HUES6 (cell line): ENCODE measurements around the gene KCNG1.

ENCODE experiments used
- H3K27ac ChIP-seq: 2 replicates; pipeline ENCODE4 v1.7.0; 2013; ENCODE audit warnings: low read depth, mild to moderate bottlenecking, low read length, inconsistent platforms
- H3K27me3 ChIP-seq: 2 replicates; pipeline ENCODE4 v1.6.1; 2013; ENCODE audit warnings: low read length; ENCODE audit not compliant: control insufficient read depth, insufficient read depth
- H3K36me3 ChIP-seq: 2 replicates; pipeline ENCODE4 v1.6.1; 2013; ENCODE audit warnings: low read length; ENCODE audit not compliant: control insufficient read depth, insufficient read depth
- H3K4me1 ChIP-seq: 2 replicates; pipeline ENCODE4 v1.6.1; 2013; ENCODE audit warnings: low read length; ENCODE audit not compliant: control insufficient read depth, insufficient read depth
- H3K4me3 ChIP-seq: 2 replicates; pipeline ENCODE4 v1.5.1; 2013; ENCODE audit warnings: low read depth, low read length
- H3K9ac ChIP-seq: one replicate; pipeline ENCODE4 v1.6.1; 2013; ENCODE audit warnings: mild to moderate bottlenecking, low read length
- H3K9me3 ChIP-seq: 2 replicates; pipeline ENCODE4 v1.6.1; 2013; ENCODE audit warnings: low read depth, low read length; ENCODE audit not compliant: control insufficient read depth, insufficient read depth

The KCNG1 gene

GRCh38 chr20:51011479-51011878 lies 11.4 kb downstream of the KCNG1 start:
- no peaks in the 10 kb centered on the region for H3K9me3 ChIP-seq
- H3K36me3 ChIP-seq: peaks cover 33% of the 10 kb centered on the region
- H3K27ac ChIP-seq: no peak overlapping the region
- H3K4me3 ChIP-seq: no peak overlapping the region
- H3K4me1 ChIP-seq: peaks cover 24% of the 10 kb centered on the region
- H3K9ac ChIP-seq: no peak overlapping the region
- no peaks in the 10 kb centered on the region for H3K27me3 ChIP-seq

DNA sequence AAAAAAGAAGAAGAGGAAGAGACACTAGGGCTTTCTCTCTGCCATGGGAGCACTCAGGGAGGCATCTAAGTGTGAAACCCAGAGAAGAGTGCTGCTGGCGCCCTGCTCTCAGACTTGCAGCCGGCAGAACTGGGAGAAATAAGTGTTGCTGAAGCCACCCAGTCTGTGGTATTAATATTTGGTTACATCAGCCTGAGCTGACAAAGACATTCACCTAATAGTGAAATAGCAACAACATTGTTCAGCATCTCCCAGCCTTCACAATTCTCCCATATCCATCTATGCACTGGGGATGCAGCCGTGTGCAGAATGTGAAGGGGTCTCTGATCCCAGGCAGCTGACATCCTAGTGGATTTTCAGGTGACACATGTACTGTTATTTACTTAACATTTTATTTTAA lies 12.0 kb downstream of the KCNG1 start:
- Histone ChIP-seq H3K27me3 (no peaks in the 10 kb centered on the region), H3K9me3 (no peaks in the 10 kb centered on the region), H3K4me1 (peaks cover 24% of the 10 kb centered on the region), H3K9ac (no peak overlapping the region), H3K36me3 (peaks cover 36% of the 10 kb centered on the region), H3K4me3 (no peak overlapping the region), H3K27ac (no peak overlapping the region)

- Histone ChIP-seq H3K9me3 (no peaks in the 10 kb centered on the region), H3K27me3 (no peaks in the 10 kb centered on the region), H3K4me3 (no peak overlapping the region), H3K36me3 (peaks cover 42% of the 10 kb centered on the region), H3K9ac (no peak overlapping the region), H3K27ac (no peak overlapping the region), H3K4me1 (peaks cover 17% of the 10 kb centered on the region)
These were observed 12.9 kb downstream of the KCNG1 start for GRCh38 chr20:51010043-51010365.

DNA sequence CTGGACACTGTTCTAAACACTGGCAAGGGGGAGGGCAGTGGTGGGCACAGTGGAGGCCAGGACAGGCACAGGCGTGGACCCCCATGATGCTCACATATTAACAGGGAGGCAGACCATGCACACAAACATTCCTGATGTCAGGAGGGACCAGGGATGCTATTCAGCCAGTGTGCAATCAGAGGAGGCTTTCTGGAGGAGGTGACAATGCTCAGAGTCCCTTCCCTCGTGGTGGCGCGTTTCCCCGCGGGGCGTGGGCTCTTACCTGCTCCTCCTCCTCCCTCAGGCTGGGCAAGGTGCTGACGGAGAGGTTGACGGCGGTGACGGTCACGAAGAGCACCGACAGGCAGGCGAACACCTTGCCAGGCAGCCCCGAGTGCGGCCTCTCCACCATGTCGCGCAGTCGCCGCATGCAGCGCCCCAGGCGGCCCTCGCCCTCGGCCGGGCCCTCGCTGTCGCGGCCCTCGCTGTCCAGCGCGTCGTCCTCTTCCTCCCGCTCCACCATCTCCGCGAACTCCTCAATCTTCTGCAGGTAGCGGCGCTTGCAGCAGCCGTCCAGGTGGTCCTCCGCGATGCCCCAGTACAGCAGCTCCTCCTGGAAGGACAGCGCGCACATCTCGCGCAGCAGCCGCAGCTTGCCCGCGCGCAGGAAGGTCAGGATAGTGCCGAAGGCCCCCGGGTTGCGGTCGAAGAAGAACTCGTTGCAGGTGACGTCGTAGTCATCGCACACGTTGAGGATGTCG lies 13.4 kb downstream of the KCNG1 start:
- Histone ChIP-seq H3K27me3 (no peaks in the 10 kb centered on the region), H3K27ac (no peak overlapping the region), H3K4me1 (peaks cover 11% of the 10 kb centered on the region), H3K9ac (no peak overlapping the region), H3K9me3 (no peaks in the 10 kb centered on the region), H3K36me3 (peaks cover 47% of the 10 kb centered on the region), H3K4me3 (no peak overlapping the region)

DNA sequence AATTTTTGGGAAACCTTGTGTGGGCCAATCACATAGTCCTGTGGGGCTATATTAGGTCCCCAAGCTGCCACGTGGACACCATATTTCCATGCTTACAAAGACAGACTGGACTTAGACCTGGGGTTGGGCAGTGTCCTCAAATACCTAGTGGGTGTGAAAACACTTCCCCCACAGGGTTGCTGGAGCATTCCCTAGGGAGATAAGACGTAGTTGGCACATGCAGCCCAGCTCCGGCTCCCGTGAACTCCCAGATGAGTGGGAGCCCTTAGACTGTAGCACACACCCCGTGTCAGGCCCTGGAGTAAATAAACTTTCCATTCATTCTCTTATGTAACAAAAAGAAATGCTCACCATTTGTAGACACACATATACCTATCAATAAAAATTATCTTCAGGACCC lies 14.2 kb downstream of the KCNG1 start:
- Histone ChIP-seq H3K36me3 (peaks cover 55% of the 10 kb centered on the region), H3K27me3 (no peaks in the 10 kb centered on the region), H3K9me3 (no peaks in the 10 kb centered on the region)

GRCh38 chr20:51005214-51005613 lies 17.7 kb downstream of the KCNG1 start:
- H3K9me3 ChIP-seq: no peaks in the 10 kb centered on the region
- H3K4me1 ChIP-seq: no peaks in the 10 kb centered on the region
- no peak overlapping the region for H3K27ac ChIP-seq
- peaks cover 56% of the 10 kb centered on the region for H3K36me3 ChIP-seq
- no peak overlapping the region for H3K9ac ChIP-seq
- no peaks in the 10 kb centered on the region for H3K27me3 ChIP-seq
- H3K4me3 ChIP-seq: no peak overlapping the region

More for the DNA sequence above, 14.2 kb downstream of the KCNG1 start:
- peaks cover 4% of the 10 kb centered on the region; the same call in 1 of the 2 replicates for H3K4me1 ChIP-seq
- no peak overlapping the region for H3K4me3 ChIP-seq
- H3K9ac ChIP-seq: no peak overlapping the region
- H3K27ac ChIP-seq: no peak overlapping the region

DNA sequence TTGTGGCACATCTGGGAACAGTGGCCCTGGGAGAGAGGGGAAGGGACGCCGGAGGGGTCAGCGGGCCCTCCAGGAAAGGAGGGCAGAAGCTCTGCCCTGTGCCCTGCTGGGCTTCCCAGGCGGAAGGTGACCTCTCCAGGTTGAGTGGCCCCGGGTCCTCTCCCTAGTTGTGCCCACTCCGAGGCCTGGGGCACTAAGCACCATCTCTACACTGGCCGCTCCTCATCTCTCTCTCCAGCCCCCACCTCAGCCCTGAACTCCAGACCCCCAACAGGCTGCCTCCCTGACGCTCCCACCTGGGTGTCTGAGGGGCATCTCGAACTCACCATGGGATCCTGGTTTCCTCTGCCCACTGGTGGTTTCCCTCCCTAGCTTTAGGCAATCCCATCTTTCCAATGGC lies 18.1 kb downstream of the KCNG1 start:
- Histone ChIP-seq H3K9ac (no peak overlapping the region), H3K27ac (no peak overlapping the region), H3K4me1 (no peaks in the 10 kb centered on the region), H3K9me3 (no peaks in the 10 kb centered on the region), H3K36me3 (peaks cover 51% of the 10 kb centered on the region), H3K27me3 (no peaks in the 10 kb centered on the region), H3K4me3 (no peak overlapping the region)

- no peak overlapping the region for H3K27ac ChIP-seq
- H3K9ac ChIP-seq: no peak overlapping the region
- no peaks in the 10 kb centered on the region for H3K9me3 ChIP-seq
- no peaks in the 10 kb centered on the region for H3K27me3 ChIP-seq
- H3K36me3 ChIP-seq: peaks cover 47% of the 10 kb centered on the region
- H3K4me1 ChIP-seq: no peaks in the 10 kb centered on the region
- H3K4me3 ChIP-seq: no peak overlapping the region
These were observed 18.6 kb downstream of the KCNG1 start for GRCh38 chr20:51004305-51004727.

GRCh38 chr20:51003753-51004152 lies 19.2 kb downstream of the KCNG1 start:
- Histone ChIP-seq H3K9me3 (no peaks in the 10 kb centered on the region), H3K9ac (no peak overlapping the region), H3K4me1 (no peaks in the 10 kb centered on the region), H3K27me3 (no peaks in the 10 kb centered on the region), H3K27ac (no peak overlapping the region), H3K36me3 (peaks cover 41% of the 10 kb centered on the region), H3K4me3 (no peak overlapping the region)

DNA sequence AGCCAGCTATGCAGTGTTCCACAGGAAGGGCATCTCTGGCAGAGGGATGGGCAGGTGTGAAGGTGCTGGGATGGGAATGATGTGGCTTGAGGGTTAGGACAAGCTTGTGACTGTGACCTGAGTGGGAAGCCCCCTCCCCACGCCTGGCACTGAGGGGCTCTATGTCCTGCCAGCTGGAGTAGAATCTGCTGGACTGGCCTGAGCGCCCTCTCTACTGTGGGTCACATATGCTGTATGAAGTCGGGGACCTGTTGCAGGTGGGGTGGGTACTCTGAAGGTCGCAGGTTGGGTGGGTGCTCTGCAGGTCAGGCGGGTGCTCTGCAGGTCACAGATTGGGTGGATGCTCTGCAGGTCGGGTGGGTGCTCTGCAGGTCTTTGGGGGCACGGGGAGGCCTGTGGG lies 20.3 kb downstream of the KCNG1 start:
- Histone ChIP-seq H3K27me3 (no peaks in the 10 kb centered on the region), H3K4me1 (no peaks in the 10 kb centered on the region), H3K27ac (no peak overlapping the region), H3K36me3 (peaks cover 34% of the 10 kb centered on the region), H3K4me3 (no peak overlapping the region), H3K9ac (no peak overlapping the region), H3K9me3 (no peaks in the 10 kb centered on the region)

DNA sequence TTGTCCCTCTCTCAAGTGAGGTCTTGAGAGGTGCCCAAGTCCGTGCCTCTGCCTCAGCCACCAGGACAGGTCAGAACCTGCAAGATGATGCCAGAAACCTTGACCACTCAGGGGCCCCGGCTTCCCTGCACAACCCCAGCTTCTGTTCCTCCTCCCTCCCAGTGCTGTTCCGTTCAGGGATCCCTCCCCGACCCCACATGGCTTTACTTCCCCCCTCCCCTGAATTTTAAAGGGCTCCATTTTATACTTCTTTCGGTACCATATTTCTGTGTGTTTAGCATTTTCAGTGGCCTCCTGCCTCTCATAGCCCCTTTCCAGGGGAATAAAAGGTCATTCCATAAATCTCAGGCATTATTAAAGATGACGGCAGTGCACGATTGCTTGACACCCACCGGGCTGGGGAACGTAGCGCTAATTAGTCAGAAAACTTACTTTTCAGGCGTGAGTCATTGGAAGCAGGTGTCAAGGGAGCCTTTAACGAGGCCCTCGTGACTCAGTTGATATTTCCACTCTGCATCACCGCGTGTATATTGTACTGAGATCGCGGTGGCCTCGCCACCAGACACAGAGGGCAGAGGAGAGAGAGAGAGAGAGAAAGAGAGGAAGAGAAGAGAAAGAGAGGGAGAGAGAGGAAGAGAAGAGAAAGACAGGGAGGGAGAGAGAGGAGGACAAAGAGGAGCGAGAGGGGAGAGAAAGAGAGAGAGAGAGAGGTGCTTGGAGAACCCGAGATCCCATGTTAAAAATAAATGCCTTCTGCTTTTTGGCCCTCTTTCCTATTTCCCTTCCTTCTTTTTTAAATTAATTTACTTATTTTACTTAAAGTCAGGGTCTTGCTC lies 21.3 kb downstream of the KCNG1 start:
- H3K27me3 ChIP-seq: no peaks in the 10 kb centered on the region

More for the DNA sequence above, 21.3 kb downstream of the KCNG1 start:
- peaks cover 32% of the 10 kb centered on the region for H3K36me3 ChIP-seq
- H3K9me3 ChIP-seq: no peaks in the 10 kb centered on the region
- H3K9ac ChIP-seq: no peak overlapping the region
- 0 out of 2 replicates have a peak, but pooled peaks cover 3% of the 10 kb centered on the region for H3K4me1 ChIP-seq
- no peak overlapping the region for H3K27ac ChIP-seq
- H3K4me3 ChIP-seq: no peak overlapping the region
